OCI-LY7 (cell line): Measurements from ENCODE around the gene RPL36. TPM values are rescaled to one million over a fixed set of nuclear protein-coding genes. Genes with fewer than 3 reads are reported as not detected.

Experiments used
- BruUV-seq: library from RNA; stranded (reverse); fragments of 400-500 nt; replicated peaks from 2 replicates; lab custom pipeline; 2021; lab: Mats Ljungman, UMichigan
- CTCF ChIA-PET: fragments of 300-600 bp; sonication (Branson Sonifier 250); formaldehyde crosslinking; loops from one replicate; lab custom pipeline; 2022; ENCODE audit warnings: antibody characterized with exemption; ENCODE audit not compliant: unreplicated experiment; lab: Charles Lee
- POLR2A ChIA-PET: fragments of 300-600 bp; sonication (Branson Sonifier 250); formaldehyde crosslinking; loops from one replicate; lab custom pipeline; 2022; ENCODE audit warnings: antibody characterized with exemption; lab: Charles Lee
- DNase-seq: peaks from one replicate; pipeline ENCODE4 v3.0.0-alpha.2; 2015; ENCODE audit warnings: low spot score
- H2AFZ ChIP-seq: fragments of 200-600 bp; sonication (generic), shearing (Covaris generic); 2 replicates; pipeline ENCODE4 v1.6.1; 2014; ENCODE audit warnings: mild to moderate bottlenecking, antibody characterized with exemption, low read length, moderate library complexity
- H3K27ac ChIP-seq: fragments of 200-600 bp; sonication (generic); 2 replicates; pipeline ENCODE4 v1.5.1; 2014; ENCODE audit warnings: mixed run types, low read depth, mild to moderate bottlenecking, moderate library complexity, low read length, inconsistent platforms; ENCODE audit not compliant: poor library complexity, severe bottlenecking
- H3K36me3 ChIP-seq: fragments of 200-600 bp; sonication (generic); 2 replicates; pipeline ENCODE4 v1.6.1; 2014; ENCODE audit warnings: mild to moderate bottlenecking, antibody characterized with exemption, low read length, moderate library complexity, mixed read lengths; ENCODE audit not compliant: insufficient read depth
- H3K4me1 ChIP-seq: fragments of 200-600 bp; sonication (generic); 2 replicates; pipeline ENCODE4 v1.5.1; 2014; ENCODE audit warnings: mild to moderate bottlenecking, low read length; ENCODE audit not compliant: insufficient read depth, poor library complexity, severe bottlenecking
- H3K4me2 ChIP-seq: fragments of 200-600 bp; sonication (generic); 2 replicates; pipeline ENCODE4 v1.6.1; 2014; ENCODE audit warnings: mild to moderate bottlenecking, low read length
- H3K4me3 ChIP-seq: fragments of 200-600 bp; sonication (generic); 2 replicates; pipeline ENCODE4 v1.5.1; 2014; ENCODE audit warnings: mild to moderate bottlenecking, low read depth, low read length; ENCODE audit not compliant: poor library complexity, severe bottlenecking
- H3K79me2 ChIP-seq: fragments of 200-600 bp; sonication (generic); 2 replicates; pipeline ENCODE4 v1.6.1; 2016; ENCODE audit warnings: low read depth, mild to moderate bottlenecking, low read length, moderate library complexity, mixed read lengths; ENCODE audit not compliant: insufficient read depth
- H3K9me2 ChIP-seq: fragments of 200-600 bp; sonication (generic); 2 replicates; pipeline ENCODE4 v1.6.1; 2016; ENCODE audit warnings: mild to moderate bottlenecking, low read length, mixed read lengths; ENCODE audit not compliant: insufficient read depth
- H3K9me3 ChIP-seq: fragments of 200-600 bp; sonication (generic); 2 replicates; pipeline ENCODE4 v1.6.1; 2014; ENCODE audit warnings: mild to moderate bottlenecking, mixed run types, low read length, mixed read lengths
- H4K20me1 ChIP-seq: fragments of 200-600 bp; sonication (generic); 2 replicates; pipeline ENCODE4 v1.6.1; 2014; ENCODE audit warnings: mild to moderate bottlenecking, antibody characterized with exemption, low read length, moderate library complexity, mixed read lengths; ENCODE audit not compliant: insufficient read depth
- CTCF ChIP-seq: fragments of 200-600 bp; sonication (generic); conservative IDR thresholded peaks from 2 replicates; pipeline ENCODE4 v1.5.1; 2014; ENCODE audit warnings: mild to moderate bottlenecking, antibody characterized with exemption, low read length, moderate library complexity, mixed read lengths
- EZH2phosphoT487 ChIP-seq: fragments of 200-600 bp; sonication (generic); IDR thresholded peaks from 2 replicates; pipeline ENCODE4 v1.6.1; 2018; ENCODE audit warnings: low read depth, borderline replicate concordance, mild to moderate bottlenecking, mixed run types, antibody characterized with exemption, low read length, moderate library complexity, mixed read lengths
- intact Hi-C: fragments of 100-400 bp; cut with micrococcal nuclease; formaldehyde crosslinking; loops from one replicate; pipeline ENCODE4 v1.10.0; 2022; ENCODE audit not compliant: unreplicated experiment
- total RNA-seq, 2 experiments: library from RNA; depleted of rRNA in 1 of 2; stranded (reverse); fragments of >200 nt in 1 of 2; shearing (Covaris generic) in 1 of 2; gene quantifications; 2 replicates each; pipeline ENCODE4 v1.2.3, GENCODE V29; 2014 to 2022

Gene RPL36
- total RNA-seq, 2 experiments from 2014 or later, result 1,257 to 1,936 TPM

GRCh38 chr19:5642204-5642603 is 47.9 kb upstream of the RPL36 start:
- Histone ChIP-seq H3K4me3 (no peak overlapping the region), H3K36me3 (peaks cover 89% of the 10 kb centered on the region), H3K27ac (no peak overlapping the region), H3K9me3 (no peaks in the 10 kb centered on the region), H3K9me2 (no peaks in the 10 kb centered on the region), H2AFZ (no peak overlapping the region), H3K4me1 (no peaks in the 10 kb centered on the region), H3K4me2 (no peak overlapping the region), H3K79me2 (peaks cover 92% of the 10 kb centered on the region), H4K20me1 (peaks cover 32% of the 10 kb centered on the region)
- BruUV-seq, result no TSS peak
- DNase-seq, result no peak
- intact Hi-C loops, result no loop called here
- CTCF ChIA-PET, result no interaction called here
- TF ChIP-seq EZH2phosphoT487, result no peak
- TF ChIP-seq CTCF, result no peak
- POLR2A ChIA-PET, result interaction anchor here (0.9 to 1.0 kb wide), 2 partner anchors 13 to 30 kb away, joined by 3 to 4 read pairs; no protein-coding TSS in a partner anchor

GRCh38 chr19:5643060-5643459 is 47.0 kb upstream of the RPL36 start:
- ChIA-PET POLR2A (interaction anchor here (0.9 kb wide), 1 partner anchor 29 kb away, joined by 3 read pairs; no protein-coding TSS in a partner anchor), CTCF (no interaction called here)
- DNase-seq, result no peak
- Histone ChIP-seq H4K20me1 (peaks cover 23% of the 10 kb centered on the region), H3K4me2 (no peak overlapping the region), H3K9me2 (no peaks in the 10 kb centered on the region), H3K4me1 (no peaks in the 10 kb centered on the region), H3K79me2 (peaks cover 83% of the 10 kb centered on the region), H3K36me3 (peaks cover 89% of the 10 kb centered on the region), H3K4me3 (no peak overlapping the region), H3K27ac (no peak overlapping the region), H2AFZ (no peak overlapping the region), H3K9me3 (no peaks in the 10 kb centered on the region)
- BruUV-seq, result no TSS peak
- TF ChIP-seq EZH2phosphoT487 (no peak), CTCF (no peak)
- intact Hi-C loops, result no loop called here

GRCh38 chr19:5644037-5644436 is 46.1 kb upstream of the RPL36 start:
- TF ChIP-seq EZH2phosphoT487, result no peak
- TF ChIP-seq CTCF, result no peak
- Histone ChIP-seq H3K9me3 (no peaks in the 10 kb centered on the region), H3K4me1 (no peaks in the 10 kb centered on the region), H3K79me2 (peaks cover 74% of the 10 kb centered on the region), H4K20me1 (peaks cover 23% of the 10 kb centered on the region), H3K4me2 (no peak overlapping the region), H3K9me2 (no peaks in the 10 kb centered on the region), H3K36me3 (peaks cover 87% of the 10 kb centered on the region), H2AFZ (no peak overlapping the region), H3K27ac (no peak overlapping the region), H3K4me3 (no peak overlapping the region)
- POLR2A ChIA-PET, result no interaction called here
- CTCF ChIA-PET, result no interaction called here
- no TSS peak for BruUV-seq
- DNase-seq, result no peak
- intact Hi-C loops, result no loop called here
